ENCODE data around the gene UNC50. TPM values are rescaled to one million over a fixed set of nuclear protein-coding genes. Genes with fewer than 3 reads are reported as not detected.

The UNC50 gene
- total and polyA plus RNA-seq, 12 donors, result 21.3 to 58.4 (median 25.6) TPM

GRCh38 chr2:98571796-98572195 is 36.6 kb upstream of the UNC50 start:
- no peaks in the 10 kb centered on the region for H3K9me3 ChIP-seq
- 95% methylated on average over 9 of the region's 9 CpGs for WGBS, 2 donors
- intact Hi-C loops (cut with DNase I), result loop anchor here in 4 of 10 donors (10.0 kb wide), 1 partner anchor 157 kb away; no protein-coding TSS in a partner anchor
- H3K4me3 ChIP-seq, result no peak overlapping the region
- ATAC-seq (no peak), DNase-seq (no peak)
- H3K27ac ChIP-seq, result no peak overlapping the region
- no peaks in the 10 kb centered on the region for H3K27me3 ChIP-seq
- TF ChIP-seq, protein P1, sequence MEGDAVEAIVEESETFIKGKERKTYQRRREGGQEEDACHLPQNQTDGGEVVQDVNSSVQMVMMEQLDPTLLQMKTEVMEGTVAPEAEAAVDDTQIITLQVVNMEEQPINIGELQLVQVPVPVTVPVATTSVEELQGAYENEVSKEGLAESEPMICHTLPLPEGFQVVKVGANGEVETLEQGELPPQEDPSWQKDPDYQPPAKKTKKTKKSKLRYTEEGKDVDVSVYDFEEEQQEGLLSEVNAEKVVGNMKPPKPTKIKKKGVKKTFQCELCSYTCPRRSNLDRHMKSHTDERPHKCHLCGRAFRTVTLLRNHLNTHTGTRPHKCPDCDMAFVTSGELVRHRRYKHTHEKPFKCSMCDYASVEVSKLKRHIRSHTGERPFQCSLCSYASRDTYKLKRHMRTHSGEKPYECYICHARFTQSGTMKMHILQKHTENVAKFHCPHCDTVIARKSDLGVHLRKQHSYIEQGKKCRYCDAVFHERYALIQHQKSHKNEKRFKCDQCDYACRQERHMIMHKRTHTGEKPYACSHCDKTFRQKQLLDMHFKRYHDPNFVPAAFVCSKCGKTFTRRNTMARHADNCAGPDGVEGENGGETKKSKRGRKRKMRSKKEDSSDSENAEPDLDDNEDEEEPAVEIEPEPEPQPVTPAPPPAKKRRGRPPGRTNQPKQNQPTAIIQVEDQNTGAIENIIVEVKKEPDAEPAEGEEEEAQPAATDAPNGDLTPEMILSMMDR (IDR thresholded peaks at IDR 0.05), result no peak
- peaks cover 0 to 100% (median 32%) of the 10 kb centered on the region in 9 donors for H3K36me3 ChIP-seq
- peaks cover 0 to 5% (median 0%) of the 10 kb centered on the region in 9 donors for H3K4me1 ChIP-seq

GRCh38 chr2:98572211-98572610 is 36.2 kb upstream of the UNC50 start:
- no peak overlapping the region for H3K27ac ChIP-seq
- WGBS, 2 donors, result 82 to 90% methylated on average over 5 of the region's 5 CpGs
- ATAC-seq (no peak), DNase-seq (no peak)
- no peaks in the 10 kb centered on the region for H3K9me3 ChIP-seq
- H3K4me3 ChIP-seq, result no peak overlapping the region
- intact Hi-C loops (cut with DNase I), result loop anchor here in 4 of 10 donors (10.0 kb wide), 1 partner anchor 157 kb away; no protein-coding TSS in a partner anchor
- no peaks in the 10 kb centered on the region for H3K27me3 ChIP-seq
- H3K36me3 ChIP-seq, result peaks cover 0 to 100% (median 32%) of the 10 kb centered on the region in 9 donors
- H3K4me1 ChIP-seq, result peaks cover 0 to 7% (median 0%) of the 10 kb centered on the region in 9 donors
- TF ChIP-seq, protein P1 (IDR thresholded peaks at IDR 0.05), result no peak

- H3K36me3 ChIP-seq, result peaks cover 0 to 100% (median 30%) of the 10 kb centered on the region in 9 donors
- H3K4me1 ChIP-seq, result peaks cover 0 to 8% (median 0%) of the 10 kb centered on the region in 9 donors
- ATAC-seq (no peak), DNase-seq (no peak)
- 87 to 89% methylated on average over 15 of the region's 15 CpGs for WGBS, 2 donors
- H3K4me3 ChIP-seq, result no peak overlapping the region
- TF ChIP-seq, protein P1 (IDR thresholded peaks at IDR 0.05), result no peak
- no peaks in the 10 kb centered on the region for H3K9me3 ChIP-seq
- H3K27me3 ChIP-seq, result no peaks in the 10 kb centered on the region
- no peak overlapping the region for H3K27ac ChIP-seq
- intact Hi-C loops (cut with DNase I), result loop anchor here in 4 of 10 donors (10.0 kb wide), 1 partner anchor 158 kb away; no protein-coding TSS in a partner anchor
Measured at GRCh38 chr2:98572676-98573075, 35.7 kb upstream of the UNC50 start.

- no peaks in the 10 kb centered on the region for H3K9me3 ChIP-seq
- TF ChIP-seq, protein P1 (IDR thresholded peaks at IDR 0.05), result no peak
- intact Hi-C loops (cut with DNase I), result loop anchor here in 4 of 10 donors (10.0 kb wide), 1 partner anchor 159 kb away; no protein-coding TSS in a partner anchor
- H3K4me3 ChIP-seq, result no peak overlapping the region
- H3K4me1 ChIP-seq, result peaks cover 0 to 8% (median 0%) of the 10 kb centered on the region in 9 donors
- peaks cover 0 to 100% (median 29%) of the 10 kb centered on the region in 9 donors for H3K36me3 ChIP-seq
- ATAC-seq, result no peak
- H3K27ac ChIP-seq, result no peak overlapping the region
- H3K27me3 ChIP-seq, result no peaks in the 10 kb centered on the region
- 96 to 97% methylated on average over 13 of the region's 13 CpGs for WGBS, 2 donors
- no peak for DNase-seq
Measured at GRCh38 chr2:98573426-98573825, 35.0 kb upstream of the UNC50 start.
